H1 (cell line): ENCODE measurements around the gene MAPK8IP3. TPM values are rescaled to one million over a fixed set of nuclear protein-coding genes. Genes with fewer than 3 reads are reported as not detected.

Experiments used
- CTCF ChIA-PET: fragments of 300-600 bp; sonication (Branson Sonifier 250); formaldehyde crosslinking; loops from one replicate; lab custom pipeline; 2021; ENCODE audit not compliant: partially characterized antibody; lab: Charles Lee
- POLR2A ChIA-PET: fragments of 300-600 bp; sonication (Branson Sonifier 250); formaldehyde crosslinking; loops from one replicate; lab custom pipeline; 2021; ENCODE audit warnings: inconsistent platforms; ENCODE audit not compliant: partially characterized antibody; lab: Charles Lee
- DNase-seq, 2 experiments: peaks; one replicate each; pipeline versions ENCODE4 v3.0.0 to v3.0.0-alpha.2; 2010 to 2022; ENCODE audit warnings: low spot score in 2 of 2, low read depth in 1 of 2, mixed read lengths in 1 of 2
- FAIRE-seq: peaks from 2 replicates; lab custom pipeline; 2011; peaks lifted over from hg19 to GRCh38; lab: Jason Lieb, UNC
- H2AFZ ChIP-seq: 2 replicates; pipeline ENCODE4 v1.8.1; 2012; ENCODE audit warnings: low read length, inconsistent platforms
- H2AK5ac ChIP-seq: 2 replicates; pipeline ENCODE4 v1.6.1; 2013; ENCODE audit warnings: low read depth, low read length
- H2BK120ac ChIP-seq: replicated peaks from 2 replicates; pipeline ENCODE3; 2013; ENCODE audit warnings: low read depth, low read length, inconsistent platforms
- H2BK12ac ChIP-seq: 2 replicates; pipeline ENCODE4 v1.6.1; 2013; ENCODE audit warnings: low read depth, low read length
- H2BK15ac ChIP-seq: 2 replicates; pipeline ENCODE4 v1.6.1; 2013; ENCODE audit warnings: low read length
- H2BK20ac ChIP-seq: 2 replicates; pipeline ENCODE4 v1.6.1; 2013; ENCODE audit warnings: low read length
- H2BK5ac ChIP-seq: 2 replicates; pipeline ENCODE4 v1.6.1; 2013; ENCODE audit warnings: low read depth, low read length
- H3K14ac ChIP-seq: 2 replicates; pipeline ENCODE4 v1.6.1; 2013; ENCODE audit warnings: inconsistent platforms; ENCODE audit not compliant: insufficient read length
- H3K18ac ChIP-seq: 2 replicates; pipeline ENCODE4 v1.6.1; 2013; ENCODE audit warnings: low read length; ENCODE audit errors: extremely low read depth
- H3K23ac ChIP-seq: 2 replicates; pipeline ENCODE4 v1.6.1; 2013; ENCODE audit warnings: inconsistent platforms; ENCODE audit not compliant: insufficient read length
- H3K23me2 ChIP-seq: 2 replicates; pipeline ENCODE4 v1.6.1; 2013; ENCODE audit warnings: low read depth, low read length
- H3K27ac ChIP-seq: 2 replicates; pipeline ENCODE4 v1.6.1; 2011; ENCODE audit warnings: low read depth, low read length, inconsistent platforms
- H3K27me3 ChIP-seq, 4 experiments: replicated peaks in 1 of 4; 1 replicate in 1 of 4; 2 replicates in 3 of 4; pipeline versions ENCODE4 v1.6.1 to v1.8.1; 2011 to 2013; ENCODE audit warnings: low read length in 3 of 4, mild to moderate bottlenecking in 3 of 4, inconsistent platforms in 2 of 4, mixed read lengths in 2 of 4, moderate library complexity in 1 of 4; ENCODE audit not compliant: control insufficient read depth in 3 of 4, insufficient read depth in 3 of 4; ENCODE audit errors: extremely low read depth in 1 of 4
- H3K36me3 ChIP-seq, 4 experiments: 2 replicates each; pipeline versions ENCODE4 v1.6.1 to v1.8.1; 2011 to 2013; ENCODE audit warnings: mild to moderate bottlenecking in 4 of 4, low read length in 3 of 4, moderate library complexity in 2 of 4, control low read depth in 1 of 4, inconsistent platforms in 1 of 4; ENCODE audit not compliant: insufficient read depth in 4 of 4, control insufficient read depth in 2 of 4
- H3K4ac ChIP-seq: replicated peaks from 2 replicates; pipeline ENCODE3; 2013; ENCODE audit warnings: low read length, low read depth, mixed read lengths, inconsistent platforms; ENCODE audit not compliant: insufficient read length
- H3K4me1 ChIP-seq, 4 experiments: replicated peaks in 1 of 4; 1 replicate in 1 of 4; 2 replicates in 3 of 4; pipeline versions ENCODE4 v1.6.1 to v1.8.1; 2011 to 2013; ENCODE audit warnings: low read length in 3 of 4, inconsistent platforms in 2 of 4, mixed read lengths in 1 of 4; ENCODE audit not compliant: insufficient read depth in 4 of 4, control insufficient read depth in 3 of 4
- H3K4me2 ChIP-seq, 2 experiments: 2 replicates each; pipeline versions ENCODE4 v1.6.1 to v1.8.1; 2011 to 2013; ENCODE audit warnings: low read depth in 2 of 2, low read length in 2 of 2, control low read depth in 1 of 2, inconsistent platforms in 1 of 2, mild to moderate bottlenecking in 1 of 2; ENCODE audit not compliant: insufficient read depth in 1 of 2
- H3K4me3 ChIP-seq, 4 experiments: fragments of 200-600, 300-600 bp in 1 of 4; sonication (generic), shearing (Covaris generic), sonication (Bioruptor Twin) in 1 of 4; 2 replicates each; pipeline versions ENCODE4 v1.5.1 to v1.8.1; 2011 to 2016; ENCODE audit warnings: low read length in 4 of 4, low read depth in 3 of 4, control low read depth in 2 of 4, inconsistent platforms in 2 of 4, mild to moderate bottlenecking in 2 of 4, mixed read lengths in 1 of 4, moderate library complexity in 1 of 4; ENCODE audit not compliant: insufficient read depth in 2 of 4; ENCODE audit errors: extremely low read depth in 1 of 4
- H3K56ac ChIP-seq: replicated peaks from 2 replicates; pipeline ENCODE3; 2013; ENCODE audit warnings: low read depth, mild to moderate bottlenecking, mixed read lengths, low read length, inconsistent platforms; ENCODE audit not compliant: insufficient read length
- H3K79me1 ChIP-seq: 2 replicates; pipeline ENCODE4 v1.6.1; 2013; ENCODE audit warnings: low read depth, low read length, control low read depth
- H3K79me2 ChIP-seq, 2 experiments: 2 replicates each; pipeline versions ENCODE4 v1.6.1 to v1.8.1; 2012 to 2013; ENCODE audit warnings: low read length in 2 of 2, mild to moderate bottlenecking in 2 of 2, inconsistent platforms in 1 of 2; ENCODE audit not compliant: insufficient read depth in 2 of 2, control insufficient read depth in 1 of 2
- H3K9ac ChIP-seq, 4 experiments: replicated peaks in 1 of 4; 1 replicate in 1 of 4; 2 replicates in 3 of 4; pipeline versions ENCODE4 v1.6.1 to v1.8.1; 2011 to 2013; ENCODE audit warnings: low read depth in 3 of 4, low read length in 3 of 4, control low read depth in 2 of 4, mild to moderate bottlenecking in 2 of 4, moderate library complexity in 2 of 4, inconsistent platforms in 1 of 4; ENCODE audit errors: extremely low read depth in 1 of 4
- H3K9me3 ChIP-seq, 2 experiments: 2 replicates each; pipeline versions ENCODE4 v1.6.1 to v1.8.1; 2012 to 2013; ENCODE audit warnings: mild to moderate bottlenecking in 2 of 2, moderate library complexity in 2 of 2, control low read depth in 1 of 2, inconsistent platforms in 1 of 2, low read depth in 1 of 2, low read length in 1 of 2, mixed read lengths in 1 of 2; ENCODE audit not compliant: insufficient read depth in 2 of 2
- H4K20me1 ChIP-seq, 2 experiments: replicated peaks in 1 of 2; 2 replicates each; pipeline versions ENCODE3 to v1.8.1; 2011 to 2013; ENCODE audit warnings: inconsistent platforms in 2 of 2, low read length in 2 of 2, mild to moderate bottlenecking in 1 of 2; ENCODE audit not compliant: insufficient read depth in 2 of 2, control insufficient read depth in 1 of 2
- H4K5ac ChIP-seq: 2 replicates; pipeline ENCODE4 v1.6.1; 2013; ENCODE audit warnings: low read length, low read depth, mixed read lengths, inconsistent platforms; ENCODE audit not compliant: insufficient read length
- H4K8ac ChIP-seq: 2 replicates; pipeline ENCODE4 v1.8.0; 2013; ENCODE audit warnings: mild to moderate bottlenecking, moderate library complexity, low read length, inconsistent platforms; ENCODE audit not compliant: insufficient read depth; ENCODE audit errors: extremely low read depth
- H4K91ac ChIP-seq: replicated peaks from 2 replicates; pipeline ENCODE3; 2013; ENCODE audit warnings: low read length, mixed read lengths, inconsistent platforms; ENCODE audit not compliant: insufficient read length
- KDM4A ChIP-seq: IDR thresholded peaks from one replicate; pipeline ENCODE4 v1.7.1; 2012; ENCODE audit warnings: low read depth, mild to moderate bottlenecking, moderate library complexity, low read length, inconsistent platforms; ENCODE audit not compliant: severe bottlenecking
- POLR2AphosphoS5 ChIP-seq: IDR thresholded peaks from 2 replicates; pipeline ENCODE4 v1.6.1; 2011; ENCODE audit warnings: low read depth, low read length
- SIX5 ChIP-seq: IDR thresholded peaks from 2 replicates; pipeline ENCODE4 v1.6.1; 2011; ENCODE audit warnings: mild to moderate bottlenecking, low read depth, low read length
- ZNF274 ChIP-seq: IDR thresholded peaks from 2 replicates; pipeline ENCODE4 v1.7.0; 2012; ENCODE audit warnings: low read length, borderline replicate concordance; ENCODE audit errors: extremely low read depth
- WGBS, 2 experiments: shearing (Covaris generic) in 1 of 2; methylation state at CpG; one replicate each; pipeline versions ENCODE4 v1.1.6 to v1.1.7; 2013 to 2015; ENCODE audit warnings: low lambda C conversion rate in 2 of 2, mixed read lengths in 2 of 2, inconsistent platforms in 1 of 2, low coverage in 1 of 2, missing lambda C conversion rate in 1 of 2; ENCODE audit not compliant: insufficient replicate concordance in 2 of 2, insufficient coverage in 1 of 2, insufficient read length in 1 of 2; ENCODE audit errors: extremely low coverage in 1 of 2, missing lambda C conversion rate in 1 of 2; 5-methylcytosine and 5-hydroxymethylcytosine counted together
- polyA plus RNA-seq, 7 experiments: library from polyadenylated mRNA; depleted of rRNA in 3 of 7; stranded (reverse) in 5 of 7; unstranded in 2 of 7; fragments of >200 nt in 5 of 7; fragments of 200-250 nt in 2 of 7; gene quantifications; 1 replicate in 5 of 7; 2 replicates in 1 of 7; 4 replicates in 1 of 7; pipeline versions ENCODE4 v1.2.1 to v1.2.3, GENCODE V29; 2011 to 2013; ENCODE audit warnings: missing spikeins in 2 of 7, mixed read lengths in 2 of 7
- total RNA-seq: library from RNA; stranded (reverse); fragmentation: NEBNext Ultra II Directional; extraction: Animal tissue kit (Norgen Biotek cat#: 25700); gene quantifications from 2 replicates; pipeline ENCODE4 v1.2.1, GENCODE V29; 2021
- TF ChIP-seq, protein P1 (sequence below), 3 experiments: IDR thresholded peaks; 1 replicate in 2 of 3; 2 replicates in 1 of 3; pipeline versions ENCODE4 v1.5.1 to v1.6.1; 2011; ENCODE audit warnings: low read length in 3 of 3, mild to moderate bottlenecking in 3 of 3, inconsistent platforms in 2 of 3, low read depth in 1 of 3, moderate library complexity in 1 of 3; ENCODE audit not compliant: insufficient read depth in 1 of 3; ENCODE audit errors: control extremely low read depth in 1 of 3
- TF ChIP-seq, protein P2 (sequence below): IDR thresholded peaks from 2 replicates; pipeline ENCODE4 v1.6.1; 2012; ENCODE audit warnings: inconsistent platforms

Gene MAPK8IP3
- total and polyA plus RNA-seq, 2 of the 8 experiments (the other 6 are each of a cell fraction or from before 2014, with no cell fraction given), result 16.9 to 43.4 TPM

DNA sequence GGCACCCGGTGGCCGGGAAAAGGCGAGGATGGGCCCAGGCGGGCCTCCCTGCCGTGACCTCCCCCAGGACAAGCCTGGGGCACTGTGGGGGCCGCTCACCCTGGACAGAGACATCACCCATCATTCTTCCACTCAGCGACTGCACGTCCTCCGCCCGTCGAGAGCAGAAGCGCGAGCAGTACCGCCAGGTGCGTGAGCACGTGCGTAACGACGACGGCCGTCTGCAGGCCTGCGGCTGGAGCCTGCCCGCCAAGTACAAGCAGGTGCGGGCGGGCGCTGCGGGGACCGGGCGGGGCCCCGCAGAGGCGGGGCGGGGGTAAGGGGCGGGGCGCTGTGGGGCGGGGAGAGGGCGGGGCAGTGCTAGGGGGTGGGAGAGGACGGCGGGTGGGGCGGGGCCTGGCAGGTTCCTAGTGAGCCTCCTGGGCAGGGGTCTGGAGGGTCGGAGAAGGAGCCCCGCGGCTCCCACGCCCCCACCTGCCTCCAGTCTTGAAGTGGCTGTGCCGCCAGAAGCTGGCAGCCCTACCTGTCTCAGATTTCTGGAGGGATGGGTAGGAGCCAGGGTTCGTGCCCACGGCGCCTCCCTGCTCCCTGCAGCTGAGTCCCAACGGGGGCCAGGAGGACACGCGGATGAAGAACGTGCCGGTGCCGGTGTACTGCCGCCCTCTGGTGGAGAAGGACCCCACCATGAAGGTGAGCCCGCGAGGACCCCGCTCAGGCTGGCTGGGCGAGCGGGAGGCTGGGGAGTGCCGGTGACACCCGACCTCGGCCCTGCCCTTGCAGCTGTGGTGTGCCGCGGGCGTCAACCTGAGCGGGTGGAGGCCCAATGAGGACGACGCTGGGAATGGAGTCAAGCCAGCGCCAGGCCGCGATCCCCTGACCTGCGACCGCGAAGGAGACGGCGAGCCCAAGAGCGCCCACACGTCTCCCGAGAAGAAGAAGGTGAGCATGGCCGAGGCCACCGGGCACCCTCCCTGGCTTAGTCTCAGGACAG lies 57.8 kb downstream of the MAPK8IP3 start:
- peak overlapping the region; percentile 61; the same call in 1 of the 2 replicates for H2BK15ac ChIP-seq
- H3K56ac ChIP-seq, result no peak overlapping the region
- peak overlapping the region; percentile 8 to 57 (median 36); a peak in 7 of 8 replicates for H3K4me3 ChIP-seq
- POLR2A ChIA-PET, result interaction anchor here (0.6 to 13.5 kb wide), 13 partner anchors 9 to 343 kb away, joined by 3 to 246 read pairs (median 3); partner anchors contain the start of genes EME2, JPT2, MAPK8IP3 and MRPS34
- no peaks in the 10 kb centered on the region; a peak in 1 of 7 replicates for H3K27me3 ChIP-seq
- peaks cover 0 to 13% (median 7%) of the 10 kb centered on the region in 4 experiments; a peak in 5 of 7 replicates for H3K4me1 ChIP-seq
- H2BK20ac ChIP-seq, result no peak overlapping the region
- H3K18ac ChIP-seq, result peak overlapping the region; percentile 78
- no peak for FAIRE-seq
- H4K20me1 ChIP-seq, result peaks cover 1 to 9% of the 10 kb centered on the region in 2 experiments
- DNase-seq, result peak; percentile 59 to 92
- WGBS, 2 experiments, result 45% methylated on average over 47 of the region's 81 CpGs; no CpG with 5 or more reads in 1 of the 2 experiments
- H2BK5ac ChIP-seq, result no peak overlapping the region; the same call in none of the 2 replicates
- peak overlapping the region; percentile 76 for H4K5ac ChIP-seq
- H2AFZ ChIP-seq, result no peak overlapping the region
- H3K9me3 ChIP-seq, result no peaks in the 10 kb centered on the region; a peak in 1 of 4 replicates
- H3K79me1 ChIP-seq, result no peaks in the 10 kb centered on the region
- no peaks in the 10 kb centered on the region; a peak in 1 of 4 replicates for H3K79me2 ChIP-seq
- peak overlapping the region; percentile 61 to 89 for H3K4me2 ChIP-seq
- no peak overlapping the region for H3K23ac ChIP-seq
- H3K9ac ChIP-seq, result no peak overlapping the region; a peak in 2 of 7 replicates
- H3K27ac ChIP-seq, result no peak overlapping the region
- peaks cover 3 to 37% (median 7%) of the 10 kb centered on the region in 4 experiments; a peak in 4 of 8 replicates for H3K36me3 ChIP-seq
- no peak overlapping the region for H2BK120ac ChIP-seq
- 0 out of 2 replicates have a peak overlapping the region, but pooled peaks have one; percentile 60 for H2BK12ac ChIP-seq
- CTCF ChIA-PET, result interaction anchor here (0.7 to 3.3 kb wide), 12 partner anchors 9 to 115 kb away, joined by 3 to 21 read pairs (median 6); partner anchors contain the start of genes EME2, IGFALS, MAPK8IP3 and MRPS34
- H3K14ac ChIP-seq, result no peak overlapping the region
- no peak overlapping the region for H3K4ac ChIP-seq
- no peaks in the 10 kb centered on the region; the same call in 1 of the 2 replicates for H3K23me2 ChIP-seq
- 0 out of 2 replicates have a peak overlapping the region, but pooled peaks have one; percentile 14 for H2AK5ac ChIP-seq
- peak overlapping the region; percentile 71 for H4K8ac ChIP-seq
- peak overlapping the region; percentile 74 for H4K91ac ChIP-seq
- TF ChIP-seq KDM4A (peak; percentile 46), ZNF274 (no peak), POLR2AphosphoS5 (no peak; the same call in 1 of the 2 replicates), SIX5 (no peak)
- TF ChIP-seq, protein P1, sequence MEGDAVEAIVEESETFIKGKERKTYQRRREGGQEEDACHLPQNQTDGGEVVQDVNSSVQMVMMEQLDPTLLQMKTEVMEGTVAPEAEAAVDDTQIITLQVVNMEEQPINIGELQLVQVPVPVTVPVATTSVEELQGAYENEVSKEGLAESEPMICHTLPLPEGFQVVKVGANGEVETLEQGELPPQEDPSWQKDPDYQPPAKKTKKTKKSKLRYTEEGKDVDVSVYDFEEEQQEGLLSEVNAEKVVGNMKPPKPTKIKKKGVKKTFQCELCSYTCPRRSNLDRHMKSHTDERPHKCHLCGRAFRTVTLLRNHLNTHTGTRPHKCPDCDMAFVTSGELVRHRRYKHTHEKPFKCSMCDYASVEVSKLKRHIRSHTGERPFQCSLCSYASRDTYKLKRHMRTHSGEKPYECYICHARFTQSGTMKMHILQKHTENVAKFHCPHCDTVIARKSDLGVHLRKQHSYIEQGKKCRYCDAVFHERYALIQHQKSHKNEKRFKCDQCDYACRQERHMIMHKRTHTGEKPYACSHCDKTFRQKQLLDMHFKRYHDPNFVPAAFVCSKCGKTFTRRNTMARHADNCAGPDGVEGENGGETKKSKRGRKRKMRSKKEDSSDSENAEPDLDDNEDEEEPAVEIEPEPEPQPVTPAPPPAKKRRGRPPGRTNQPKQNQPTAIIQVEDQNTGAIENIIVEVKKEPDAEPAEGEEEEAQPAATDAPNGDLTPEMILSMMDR (IDR thresholded peaks at IDR 0.05; ENCODE audit: control extremely low read depth in 1 of 3, insufficient read depth in 1 of 3, low read depth in 1 of 3, low read length in 3 of 3), result peak in 2 of 3 experiments; percentile 66 to 82; a peak in 3 of 4 replicates
- TF ChIP-seq, protein P2, sequence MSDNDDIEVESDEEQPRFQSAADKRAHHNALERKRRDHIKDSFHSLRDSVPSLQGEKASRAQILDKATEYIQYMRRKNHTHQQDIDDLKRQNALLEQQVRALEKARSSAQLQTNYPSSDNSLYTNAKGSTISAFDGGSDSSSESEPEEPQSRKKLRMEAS, result peak; percentile 100
